NK-92 treated with Interleukin-12 subunit alpha and Interleukin-12 subunit beta, amount 100 ng/mL, for 24 hours (cell line): ENCODE data around the gene CASP7.
"Not testable (repeated sequence)": the region's sequence is repeated elsewhere in the genome, so short reads cannot be mapped to it uniquely, and the experiment has no call there.

Source experiments
- DNase-seq: peaks from one replicate; lab custom pipeline; 2025; lab: John Stamatoyannopoulos, UW

The CASP7 gene

GRCh38 chr10:113754125-113754524 is 74.4 kb downstream of the CASP7 start:
- no peak for DNase-seq

GRCh38 chr10:113754768-113755167 is 75.1 kb downstream of the CASP7 start:
- DNase-seq, result no peak

GRCh38 chr10:113756940-113757543 is 77.3 kb downstream of the CASP7 start:
- DNase-seq, result no peak

GRCh38 chr10:113762083-113762482 is 82.4 kb downstream of the CASP7 start:
- no peak for DNase-seq

- DNase-seq, result no peak
Measured at GRCh38 chr10:113764582-113764981, 84.9 kb downstream of the CASP7 start.

GRCh38 chr10:113765910-113766309 is 86.2 kb downstream of the CASP7 start:
- no peak for DNase-seq

- DNase-seq, result no peak
Measured at GRCh38 chr10:113767222-113767621, 87.5 kb downstream of the CASP7 start.

- no peak for DNase-seq
Measured at GRCh38 chr10:113770346-113770745, 90.6 kb downstream of the CASP7 start.

- DNase-seq, result not testable (repeated sequence)
Measured at GRCh38 chr10:113771131-113771530, 91.4 kb downstream of the CASP7 start.

- DNase-seq, result no peak
Measured at GRCh38 chr10:113775686-113776294, 96.1 kb downstream of the CASP7 start.

GRCh38 chr10:113776553-113776952 is 96.8 kb downstream of the CASP7 start:
- no peak for DNase-seq
